ENCODE data around the gene CDH26.
"Not testable (repeated sequence)": the region's sequence is repeated elsewhere in the genome, so short reads cannot be mapped to it uniquely, and the experiment has no call there.

The CDH26 gene

DNA sequence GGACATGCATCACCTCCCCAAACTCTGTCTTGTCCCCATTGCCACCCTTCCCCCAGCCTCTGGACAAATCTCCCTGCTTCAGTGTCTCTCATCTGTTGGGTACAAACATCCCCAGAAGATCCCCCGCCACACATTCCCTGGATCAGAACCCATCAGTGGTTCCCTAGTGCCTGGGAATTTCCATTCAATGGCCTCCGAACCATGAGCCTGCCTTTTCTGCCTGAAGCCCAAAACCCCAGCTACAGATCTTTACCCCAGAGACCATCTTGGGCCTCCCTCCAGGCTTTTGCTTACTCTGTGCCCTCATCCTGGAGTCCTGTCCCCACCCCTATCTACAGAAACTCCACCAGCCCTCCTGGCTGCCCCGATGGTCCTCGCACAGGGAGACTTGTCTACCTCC, 78.1 kb downstream of the CDH26 start:
- DNase-seq (ENCODE audit: low read depth), result no peak
- H3K4me3 ChIP-seq (ENCODE audit: control insufficient read depth, low read depth, low read length), result no peak overlapping the region
- TF ChIP-seq CTCF (conservative IDR thresholded peaks at IDR 0.05; ENCODE audit: control insufficient read depth, insufficient read depth, low read depth, low read length), result no peak

DNA sequence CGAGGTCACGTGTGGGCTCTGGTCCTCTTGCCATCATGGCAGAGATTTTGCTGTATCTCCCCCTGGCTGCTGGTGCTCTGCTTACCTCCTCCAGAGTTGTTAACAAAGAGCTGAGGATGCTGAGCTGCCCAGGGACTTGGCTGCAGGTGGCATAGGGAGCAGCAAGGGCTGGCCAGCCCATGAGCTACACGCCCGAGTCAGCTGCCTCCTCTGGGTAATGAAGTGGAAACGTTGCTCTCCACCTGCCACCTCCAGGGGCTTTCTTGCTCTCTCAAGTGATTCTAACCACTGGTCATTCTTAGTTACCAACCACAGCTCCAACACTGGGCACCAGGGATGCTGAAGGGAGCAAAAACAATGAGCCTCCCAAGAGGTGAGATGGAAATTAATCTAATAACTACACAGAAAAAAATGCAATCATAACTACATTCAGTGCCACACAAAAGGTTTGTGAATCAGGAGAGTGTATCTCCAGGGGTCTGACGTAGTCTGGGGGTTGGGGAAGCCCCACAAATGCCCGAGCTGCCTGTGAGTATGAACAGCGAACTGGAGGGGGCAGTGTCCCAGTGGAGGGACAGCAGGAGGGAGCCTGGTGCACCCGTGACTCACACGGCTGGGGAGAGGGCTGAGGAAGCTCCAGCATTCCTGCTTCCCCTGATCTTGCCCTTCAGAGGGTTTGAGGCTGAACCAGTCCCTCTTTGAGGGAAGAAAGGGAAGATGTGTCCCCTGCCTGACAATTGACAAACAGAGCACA, 78.7 kb downstream of the CDH26 start:
- TF ChIP-seq CTCF (conservative IDR thresholded peaks at IDR 0.05; ENCODE audit: control insufficient read depth, insufficient read depth, low read depth, low read length), result no peak
- H3K4me3 ChIP-seq (ENCODE audit: control insufficient read depth, low read depth, low read length), result no peak overlapping the region
- DNase-seq (ENCODE audit: low read depth), result no peak

DNA sequence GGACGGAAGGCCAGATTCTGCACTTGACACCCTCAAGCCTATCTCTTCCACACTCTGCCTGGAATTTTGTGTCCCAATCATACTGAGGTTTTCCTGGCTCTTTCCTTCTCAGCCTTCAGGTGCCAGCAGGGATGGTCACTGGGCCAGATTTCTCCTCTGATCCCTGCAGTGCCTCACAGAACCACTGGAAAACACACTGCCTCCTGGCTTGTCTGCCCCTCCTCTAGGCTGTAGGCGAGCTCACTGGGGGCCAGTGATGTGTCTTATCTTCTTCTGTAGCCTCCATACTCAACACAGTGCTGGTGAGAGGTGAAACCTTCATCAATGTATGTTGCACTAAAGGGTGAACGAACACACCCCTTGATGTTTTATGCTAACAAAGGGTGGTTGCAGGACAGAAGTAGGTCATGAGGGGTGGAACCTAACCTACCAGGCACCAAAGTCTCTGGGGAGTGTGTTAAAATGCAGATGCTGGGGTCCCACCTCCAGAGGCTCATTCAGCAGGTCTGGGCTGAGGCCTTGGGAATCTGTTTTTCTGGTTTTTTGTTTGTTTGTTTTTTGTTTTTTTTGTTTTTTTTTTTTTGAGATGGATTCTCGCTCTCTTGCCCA, 80.3 kb downstream of the CDH26 start:
- no peak for TF ChIP-seq CTCF (conservative IDR thresholded peaks at IDR 0.05; ENCODE audit: control insufficient read depth, insufficient read depth, low read depth, low read length)
- no peak overlapping the region for H3K4me3 ChIP-seq (ENCODE audit: control insufficient read depth, low read depth, low read length)
- DNase-seq (ENCODE audit: low read depth), result no peak

DNA sequence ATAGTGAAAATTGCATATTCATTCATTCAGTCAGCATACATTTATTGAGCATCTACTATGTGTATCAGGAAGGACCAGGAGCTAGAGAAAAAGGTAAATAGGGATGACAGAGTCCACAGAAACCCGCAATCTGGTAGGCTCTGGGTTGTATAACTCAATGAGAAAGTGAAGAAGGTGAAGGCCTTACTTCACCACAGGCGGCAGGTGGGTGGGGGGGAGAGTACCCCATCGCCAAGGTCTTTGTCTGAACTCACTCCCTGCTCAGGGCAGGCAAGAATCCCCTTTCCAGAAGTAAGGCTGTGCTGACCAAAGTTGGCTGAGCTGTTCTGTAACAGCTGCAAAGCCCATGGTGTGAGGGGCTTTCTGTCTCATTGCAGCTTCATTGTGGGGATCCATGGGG, 81.3 kb downstream of the CDH26 start:
- no peak overlapping the region for H3K4me3 ChIP-seq (ENCODE audit: control insufficient read depth, low read depth, low read length)
- no peak for DNase-seq (ENCODE audit: low read depth)
- no peak for TF ChIP-seq CTCF (conservative IDR thresholded peaks at IDR 0.05; ENCODE audit: control insufficient read depth, insufficient read depth, low read depth, low read length)

GRCh38 chr20:60040471-60041162, 82.4 kb downstream of the CDH26 start:
- TF ChIP-seq CTCF (conservative IDR thresholded peaks at IDR 0.05; ENCODE audit: control insufficient read depth, insufficient read depth, low read depth, low read length), result no peak
- H3K4me3 ChIP-seq (ENCODE audit: control insufficient read depth, low read depth, low read length), result no peak overlapping the region
- DNase-seq (ENCODE audit: low read depth), result no peak

- peak; percentile 51 for DNase-seq (ENCODE audit: low read depth)
- not testable (repeated sequence) for H3K4me3 ChIP-seq (ENCODE audit: control insufficient read depth, low read depth, low read length)
Measured at GRCh38 chr20:60041436-60042165, 83.4 kb downstream of the CDH26 start.

All from fibroblast of mammary gland (primary cell).